Stimulated activated CD4-positive, alpha-beta T cell treated with anti-CD3 and anti-CD28 coated beads, Interleukin-2, amount 100 ng/mL, for 4 hours (primary cell): ENCODE measurements around the gene TRRAP.
"Not testable (repeated sequence)": the region's sequence is repeated elsewhere in the genome, so short reads cannot be mapped to it uniquely, and the experiment has no call there.

ENCODE experiments used
- DNase-seq: peaks from one replicate; pipeline ENCODE4 v3.0.0-alpha.2; 2020; ENCODE audit warnings: low read depth

Gene TRRAP

DNA sequence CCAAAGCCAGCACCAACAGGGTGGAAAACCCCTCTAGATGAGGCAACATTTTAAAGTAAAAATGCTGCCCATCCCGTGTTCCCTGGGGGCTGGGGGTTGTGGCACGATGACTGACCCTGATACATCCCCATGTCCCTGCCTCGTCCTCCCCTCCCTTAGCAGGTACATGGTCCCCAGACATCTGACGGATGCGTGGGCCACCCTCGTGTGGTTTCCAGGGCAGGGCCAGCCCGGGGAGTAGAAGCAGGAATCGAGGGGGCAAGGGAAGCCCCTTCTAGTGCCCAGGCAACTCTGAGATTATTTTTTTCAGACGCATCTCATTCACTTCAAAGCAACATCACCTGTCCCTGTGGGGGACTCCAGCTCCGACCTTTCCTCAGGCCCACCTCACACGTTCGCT lies 12.0 kb upstream of the TRRAP start:
- no peak for DNase-seq

DNA sequence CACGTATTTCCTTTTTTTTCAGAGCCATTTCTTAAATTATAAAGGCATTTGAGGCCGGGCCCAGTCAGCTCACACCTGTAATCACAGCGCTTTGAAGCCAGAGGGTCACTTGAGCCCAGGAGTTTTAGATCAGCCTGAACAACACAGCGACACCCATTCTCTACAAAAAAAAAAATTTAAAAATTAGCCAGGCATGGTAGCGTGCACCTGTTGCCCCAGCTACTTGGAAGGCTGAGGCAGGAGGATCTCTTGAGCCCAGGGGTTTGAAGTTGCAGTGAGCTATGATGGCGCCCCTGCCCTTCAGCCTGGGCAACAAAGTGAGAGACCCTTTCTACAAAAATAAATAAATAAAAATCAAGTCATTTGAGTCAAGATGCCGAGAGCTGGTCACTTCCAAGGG lies 11.6 kb upstream of the TRRAP start:
- DNase-seq: no peak

DNA sequence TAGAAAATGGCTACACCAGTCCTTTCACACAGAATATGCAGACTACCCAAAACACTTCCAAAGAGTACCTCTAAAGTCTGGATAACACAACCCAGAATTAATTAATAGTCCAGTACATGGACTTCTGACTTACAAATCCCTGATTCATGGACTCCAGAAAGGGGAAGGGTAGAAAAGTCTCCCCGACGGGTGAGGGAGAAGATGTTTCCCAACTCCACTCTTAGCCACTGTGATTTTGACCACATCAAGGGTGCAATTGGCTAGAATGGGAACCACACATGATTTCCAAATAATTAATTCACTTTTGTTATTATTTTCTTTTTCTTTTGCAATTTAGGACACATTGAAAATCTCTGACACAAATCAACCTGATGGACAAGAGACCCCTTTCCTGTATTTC lies 9.9 kb upstream of the TRRAP start:
- no peak for DNase-seq

DNA sequence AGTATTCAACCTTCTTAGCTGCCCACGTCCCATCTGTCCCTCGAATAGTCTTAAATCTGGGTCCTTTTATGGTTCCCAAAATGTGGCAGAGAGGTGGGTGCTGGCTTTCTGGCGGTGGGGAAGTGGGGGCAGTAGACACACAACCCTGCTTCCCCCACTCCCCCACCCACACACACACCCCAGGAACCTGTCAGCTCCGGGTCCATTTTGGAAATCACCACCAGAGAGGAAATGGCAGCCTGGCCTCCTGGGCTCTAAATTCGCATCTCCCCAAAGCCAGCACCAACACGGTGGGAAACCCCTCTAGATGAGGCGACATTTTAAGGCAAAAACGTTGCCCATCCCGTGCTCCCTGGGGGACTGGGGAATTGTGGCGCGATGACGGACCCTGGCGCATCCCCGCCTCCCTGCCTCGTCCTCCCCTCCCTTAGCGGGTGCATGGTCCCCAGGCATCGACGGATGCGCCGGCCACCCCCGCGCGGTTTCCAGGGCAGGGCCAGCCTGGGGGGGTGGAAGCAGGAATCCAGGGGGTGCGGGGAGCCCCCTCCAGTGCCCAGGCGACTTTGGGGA lies 9.2 kb upstream of the TRRAP start:
- DNase-seq: no peak

DNA sequence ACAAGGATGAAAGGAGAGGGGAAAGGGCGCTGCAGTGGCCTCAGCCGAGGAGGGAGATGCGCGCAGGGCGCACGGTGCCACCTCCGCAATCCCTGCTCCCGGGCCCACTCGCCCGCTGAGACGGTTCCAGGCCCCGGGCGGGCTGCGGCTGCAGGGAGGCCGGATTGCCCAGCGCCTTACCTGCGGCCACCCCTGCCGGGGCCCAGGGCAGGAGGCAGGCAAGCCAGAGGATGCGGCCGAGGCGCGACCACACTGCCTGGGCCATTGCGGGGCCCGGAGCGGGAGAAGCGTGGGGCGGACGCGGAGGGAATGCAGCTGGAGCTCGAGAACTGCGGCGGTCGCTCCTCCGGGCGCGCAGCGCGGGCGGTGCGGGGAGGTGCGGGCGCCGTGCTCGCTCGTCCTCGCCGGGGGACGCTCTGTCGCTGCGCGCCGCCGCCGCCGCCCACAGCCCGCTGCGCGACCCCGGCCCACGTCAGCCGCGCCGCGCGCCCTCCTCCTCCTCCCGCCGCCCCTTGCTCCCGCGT lies 8.7 kb upstream of the TRRAP start, which contains the start of gene TMEM130:
TSS of gene TMEM130 (minus strand) at position 418 of the 524 bp plus-strand sequence. CDS start at position 265, 153 bp downstream.
- DNase-seq: no peak

DNA sequence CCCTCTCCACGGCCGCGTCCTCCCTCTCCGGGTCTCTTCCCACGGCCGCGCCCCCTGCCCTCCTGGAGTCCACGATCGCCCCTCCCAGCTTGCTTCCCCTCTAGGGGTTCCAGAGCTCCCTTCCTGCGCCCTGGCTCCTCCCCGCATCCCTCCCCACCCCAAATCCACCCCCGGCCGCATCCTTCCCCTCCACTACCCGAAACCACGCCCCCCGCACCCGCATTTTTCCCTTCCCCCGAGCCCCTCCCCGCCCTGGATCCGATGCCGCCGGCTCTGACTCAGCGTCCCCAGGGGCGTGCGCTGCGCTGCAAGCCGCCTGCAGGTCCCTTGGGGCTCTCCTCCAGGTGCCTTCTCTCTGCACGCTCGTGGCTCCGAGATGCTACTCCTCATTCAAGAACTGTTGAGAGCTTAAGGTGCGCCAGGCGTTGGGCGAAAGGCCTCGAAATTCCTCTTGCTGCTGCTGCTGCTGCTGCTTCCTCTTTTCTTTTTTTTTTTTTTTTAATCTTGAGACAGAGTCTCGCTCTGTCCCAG lies 8.1 kb upstream of the TRRAP start:
- peak; percentile 80 for DNase-seq

DNA sequence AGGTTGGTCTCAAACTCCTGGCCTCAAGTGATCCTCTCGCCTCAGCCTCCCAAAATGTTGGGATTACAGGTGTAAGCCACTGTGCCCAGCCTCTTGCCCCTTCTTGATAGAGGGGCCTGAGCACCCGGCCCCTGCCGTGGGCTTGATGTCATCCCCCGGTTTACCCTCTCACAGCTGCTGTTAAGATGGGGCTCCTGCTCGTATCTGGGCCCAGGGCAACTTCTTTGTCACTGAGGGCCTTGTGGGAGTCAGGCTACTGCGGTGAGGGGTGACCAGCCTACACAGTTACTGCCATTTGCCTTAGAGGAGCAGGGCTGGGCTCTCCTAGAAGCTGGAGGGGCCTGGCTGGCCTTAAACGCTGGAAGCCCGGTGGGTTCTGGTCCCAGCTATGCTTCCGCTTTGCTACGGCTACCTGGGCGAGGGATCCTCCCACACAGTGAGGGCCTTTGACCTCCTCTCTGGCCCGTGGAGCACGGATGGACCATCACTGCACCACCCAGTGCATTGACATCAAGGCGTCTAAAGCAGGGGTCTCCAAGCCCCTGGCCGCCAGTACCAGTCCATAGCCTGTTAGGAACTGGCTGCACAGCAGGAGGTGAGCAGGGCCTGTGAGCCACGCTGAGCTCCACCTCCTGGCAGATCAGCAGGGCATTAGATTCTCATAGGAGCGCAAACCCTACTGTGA lies 7.4 kb upstream of the TRRAP start:
- no peak for DNase-seq

DNA sequence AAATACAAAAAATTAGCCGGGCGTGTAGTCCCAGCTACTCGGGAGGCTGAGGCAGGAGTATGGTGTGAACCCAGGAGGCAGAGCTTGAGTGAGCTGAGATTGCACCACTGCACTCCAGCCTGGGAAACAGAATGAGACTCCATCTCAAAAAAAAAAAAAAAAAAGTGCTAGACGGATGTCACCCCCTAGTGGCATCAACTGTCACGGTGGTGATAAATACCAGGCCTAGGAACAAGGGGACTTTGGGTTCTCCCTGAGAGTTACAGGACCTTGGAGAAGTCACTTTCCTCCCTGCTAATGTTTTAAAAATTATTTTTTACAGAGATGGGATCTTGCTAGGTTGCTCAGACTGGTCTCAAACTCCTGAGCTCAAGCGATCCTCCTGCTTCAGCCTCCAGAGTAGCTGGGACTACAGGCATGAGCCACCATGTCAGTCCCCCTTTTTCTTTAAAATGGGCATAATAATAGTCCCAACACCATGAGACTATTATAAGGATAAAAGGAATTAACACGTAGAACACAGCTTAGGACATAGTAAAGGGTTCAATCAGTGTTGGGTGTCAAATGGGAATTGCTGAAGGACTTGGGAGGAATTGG lies 5.9 kb upstream of the TRRAP start:
- no peak for DNase-seq

DNA sequence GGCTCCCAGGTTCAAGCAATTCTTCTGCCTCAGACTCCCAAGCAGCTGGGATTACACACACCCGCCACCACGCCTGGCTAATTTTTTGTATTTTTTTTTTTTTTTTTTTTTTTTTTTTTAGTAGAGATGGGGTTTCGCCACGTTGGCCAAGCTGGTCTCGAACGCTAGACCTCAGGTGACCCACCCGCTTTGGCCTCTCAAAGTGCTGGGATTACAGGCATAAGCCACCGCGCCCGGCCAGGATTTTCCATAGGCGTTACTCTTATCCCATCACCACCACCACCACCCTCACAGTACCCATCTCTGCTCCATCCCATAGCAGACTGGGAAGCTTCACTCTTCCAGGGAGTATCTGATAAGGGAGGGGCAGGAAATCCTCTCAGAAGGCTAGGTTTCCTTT lies 4.7 kb upstream of the TRRAP start:
- not testable (repeated sequence) for DNase-seq

DNA sequence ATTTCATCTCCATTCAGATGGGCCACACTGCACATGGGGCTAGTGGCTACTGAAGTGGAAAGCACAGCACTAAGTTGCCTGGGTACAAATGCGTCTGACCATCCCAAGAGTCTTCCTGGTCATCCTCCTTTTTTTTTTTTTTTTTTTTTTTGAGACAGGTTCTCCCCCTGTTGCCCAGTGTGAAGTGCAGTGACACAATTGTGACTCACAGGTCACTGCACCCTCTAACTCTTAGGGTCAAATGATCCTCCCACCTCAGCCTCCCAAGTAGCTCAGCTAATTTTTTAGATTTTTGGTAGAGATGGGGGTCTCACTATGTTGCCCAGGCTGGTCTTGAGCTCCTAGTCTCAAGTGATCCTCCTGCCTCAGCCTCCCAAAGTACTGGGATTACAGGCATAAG lies 3.4 kb upstream of the TRRAP start:
- no peak for DNase-seq

DNA sequence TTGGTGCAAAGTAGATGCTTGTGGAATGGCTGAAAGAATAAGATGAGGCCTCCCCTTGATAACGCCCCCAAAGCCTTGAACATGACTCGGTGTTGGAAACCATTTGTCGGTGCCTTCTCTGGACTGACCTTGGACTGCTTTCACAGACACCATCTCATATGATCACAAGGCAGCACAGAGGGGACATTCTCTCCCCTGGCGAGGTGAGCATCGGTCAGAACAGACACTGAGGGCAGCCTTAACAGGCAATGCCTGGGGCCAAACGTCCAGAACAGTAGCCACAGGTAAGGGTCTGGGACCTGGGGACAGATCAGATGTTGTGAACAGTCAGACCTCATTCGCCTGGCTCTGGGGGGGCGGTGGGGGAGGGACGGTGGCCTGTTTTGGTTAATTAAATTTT lies 2.8 kb upstream of the TRRAP start:
- no peak for DNase-seq

DNA sequence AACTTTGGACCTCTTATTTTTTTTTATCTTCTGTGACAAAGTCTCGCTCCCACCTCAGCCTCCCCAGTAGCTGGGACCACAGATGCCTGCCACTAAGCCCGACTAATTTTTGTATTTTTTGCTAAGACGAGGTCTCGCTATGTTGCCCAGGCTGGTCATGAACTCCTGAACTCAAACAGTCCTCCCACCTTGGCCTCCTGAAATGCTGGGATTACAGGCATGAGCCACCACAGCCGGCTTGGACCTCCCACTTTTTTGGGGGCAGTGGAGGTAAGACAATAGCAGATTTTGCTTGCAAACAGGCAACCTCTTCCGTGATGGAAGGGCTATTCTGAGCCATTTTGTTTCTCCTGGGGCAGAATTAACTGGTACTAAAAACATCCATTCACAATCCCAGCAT lies 1.2 kb upstream of the TRRAP start:
- DNase-seq: no peak

DNA sequence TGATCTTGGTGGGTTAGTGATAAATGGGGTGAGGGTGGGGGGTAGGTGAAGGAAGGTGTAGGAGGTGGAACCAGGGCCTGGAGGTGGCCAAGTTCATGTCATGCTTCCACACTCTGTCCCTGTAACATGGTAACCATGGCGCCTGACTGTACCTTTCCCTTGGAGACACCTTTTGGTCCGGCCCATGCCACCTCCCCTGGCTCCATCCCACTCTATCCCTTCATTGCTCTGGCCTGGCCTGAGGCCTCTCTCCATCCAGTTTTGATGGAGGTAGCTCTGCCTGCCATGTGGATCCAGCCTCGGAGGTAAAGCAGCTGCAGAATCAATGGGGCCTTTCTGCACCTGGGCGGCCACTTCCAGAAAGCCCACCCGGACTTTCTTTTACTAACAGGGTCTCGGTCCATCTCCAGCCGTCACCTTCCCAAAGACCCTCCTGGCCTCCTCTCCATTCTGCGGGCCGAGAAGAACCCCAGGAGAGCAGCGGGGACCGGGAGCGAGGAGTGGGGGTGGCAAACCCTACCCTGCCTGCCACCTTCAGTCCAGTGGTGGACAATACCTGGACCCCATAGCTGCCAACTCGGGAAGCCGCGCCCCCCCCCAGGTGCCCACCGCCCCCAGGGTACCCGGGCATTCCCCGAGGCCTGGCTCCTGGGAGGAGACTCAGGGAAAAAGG lies 504 bp upstream of the TRRAP start:
- no peak for DNase-seq

DNA sequence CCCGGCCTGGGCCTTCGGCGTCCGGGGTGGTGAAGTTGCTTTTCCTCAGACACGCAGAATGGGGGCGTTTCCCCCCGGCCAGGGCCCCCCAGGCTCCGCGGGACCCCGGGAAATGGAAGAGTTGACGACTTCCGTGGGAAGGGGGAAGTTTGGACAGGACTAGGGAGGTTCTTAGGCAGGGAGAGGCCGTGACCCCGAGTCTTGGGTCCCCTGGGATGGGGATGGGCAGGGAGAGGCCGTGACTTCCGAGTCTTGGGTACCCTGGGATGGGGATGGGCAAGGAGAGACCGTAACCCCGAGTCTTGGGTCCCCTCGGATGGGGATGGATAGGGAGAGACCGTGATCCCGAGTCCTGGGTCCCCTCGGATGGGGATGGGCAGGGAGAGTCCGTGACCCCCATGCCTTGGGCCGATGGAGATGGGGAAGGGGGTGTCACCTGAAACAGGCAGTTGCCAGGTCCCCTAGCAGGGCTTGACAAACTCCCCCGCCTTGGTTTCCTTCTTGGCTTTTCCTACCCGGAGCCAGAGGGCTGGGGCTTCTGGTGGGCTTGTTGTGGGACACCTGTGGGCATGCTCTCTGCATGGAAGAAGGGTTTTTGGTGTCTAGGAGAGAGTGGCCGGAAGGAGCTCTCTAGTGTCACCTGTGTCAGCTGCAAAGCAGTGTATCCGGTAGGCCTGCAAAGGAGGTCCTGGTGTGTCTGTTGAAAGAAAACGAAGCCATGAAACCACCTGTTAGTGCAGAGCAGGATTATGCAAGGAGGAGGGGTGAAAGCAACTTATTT lies 1.1 kb downstream of the TRRAP start:
- peak; percentile 39 for DNase-seq

DNA sequence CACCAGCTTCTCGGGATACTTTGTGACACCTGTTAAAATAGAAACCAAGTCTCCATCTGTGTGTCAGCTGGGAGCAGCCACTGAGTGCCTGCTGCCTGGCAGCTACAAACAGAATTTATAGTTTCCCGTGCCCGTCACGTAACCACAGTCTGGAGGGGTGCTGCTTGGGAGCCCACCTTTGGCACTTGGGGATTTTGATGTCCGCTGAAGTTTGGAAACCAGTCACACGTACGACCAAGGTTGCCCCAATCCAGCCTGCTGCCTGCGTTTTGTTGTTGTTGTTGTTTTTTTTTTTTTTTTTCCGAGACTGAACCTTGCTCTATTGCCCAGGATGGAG lies 1.6 kb downstream of the TRRAP start:
- DNase-seq: no peak

DNA sequence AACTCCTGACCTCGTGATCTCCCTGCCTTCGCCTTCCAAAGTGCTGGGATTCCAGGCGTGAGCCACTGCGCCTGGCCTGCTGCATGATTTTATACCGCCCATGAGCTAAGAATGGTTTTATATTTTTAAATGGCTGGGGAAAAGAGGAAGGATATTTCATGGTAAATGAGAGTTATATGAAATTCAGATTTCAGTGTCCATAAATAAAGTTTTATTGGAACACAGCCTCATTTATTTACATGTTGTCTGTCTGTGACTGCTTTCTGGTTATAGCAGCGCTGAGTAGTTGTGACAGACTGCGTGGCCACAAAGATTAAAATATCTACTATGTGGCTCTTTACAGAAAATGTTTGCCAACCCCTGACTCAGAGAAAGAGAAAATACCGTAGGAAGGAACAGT lies 2.2 kb downstream of the TRRAP start:
- no peak for DNase-seq

DNA sequence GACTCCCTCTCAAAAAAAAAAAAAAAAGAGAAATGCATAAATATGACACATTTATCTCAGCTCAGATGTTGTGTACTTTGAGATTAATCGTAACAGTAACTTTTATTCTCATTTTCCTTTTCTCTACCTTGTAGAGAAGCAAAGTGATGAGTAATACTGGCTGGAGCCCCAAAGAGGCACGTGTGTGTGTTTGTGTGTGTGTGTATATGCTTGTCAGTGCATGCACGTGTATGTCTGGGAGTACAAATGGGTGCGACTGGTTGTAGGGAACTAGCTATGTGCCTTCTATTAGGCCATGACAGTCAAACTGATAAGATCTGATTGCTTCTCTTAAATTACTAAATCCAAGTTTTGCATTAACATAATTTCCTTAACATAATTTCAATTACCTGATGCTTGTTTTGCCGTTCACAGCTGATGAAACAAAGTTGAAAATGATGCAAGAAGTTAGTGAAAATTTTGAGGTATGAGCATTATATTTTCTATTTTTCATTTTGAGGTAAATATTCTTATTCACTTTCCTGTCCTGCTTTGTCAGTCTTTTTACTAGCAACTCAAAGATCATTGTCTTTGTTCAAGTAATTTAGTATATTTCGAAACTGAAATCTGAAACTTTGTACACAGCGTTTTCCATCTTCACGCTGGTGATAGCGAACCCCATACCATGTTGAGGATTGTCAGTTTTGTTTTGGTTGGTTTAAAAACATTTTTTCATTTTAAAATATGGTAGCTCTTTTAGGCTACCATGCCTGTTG lies 3.4 kb downstream of the TRRAP start:
- no peak for DNase-seq

DNA sequence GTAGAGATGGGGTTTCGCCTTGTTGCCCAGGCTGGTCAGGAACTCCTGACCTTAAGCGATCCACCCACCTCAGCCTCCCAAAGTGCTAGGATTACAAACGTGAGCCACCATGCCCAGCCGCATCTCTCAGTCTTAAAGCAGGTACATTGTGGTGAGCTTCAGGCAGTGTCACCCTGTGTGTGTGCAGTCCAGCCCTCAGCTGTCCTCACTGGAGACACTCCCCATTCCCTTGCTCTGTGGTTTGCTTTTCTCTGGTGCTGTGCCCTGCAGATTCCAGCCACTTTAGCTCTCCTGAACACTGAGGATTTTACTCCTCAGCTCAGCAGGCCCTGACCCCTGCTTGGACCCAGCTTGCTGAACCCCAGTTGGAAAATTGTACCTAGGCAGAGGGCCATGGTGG lies 6.1 kb downstream of the TRRAP start:
- no peak for DNase-seq

DNA sequence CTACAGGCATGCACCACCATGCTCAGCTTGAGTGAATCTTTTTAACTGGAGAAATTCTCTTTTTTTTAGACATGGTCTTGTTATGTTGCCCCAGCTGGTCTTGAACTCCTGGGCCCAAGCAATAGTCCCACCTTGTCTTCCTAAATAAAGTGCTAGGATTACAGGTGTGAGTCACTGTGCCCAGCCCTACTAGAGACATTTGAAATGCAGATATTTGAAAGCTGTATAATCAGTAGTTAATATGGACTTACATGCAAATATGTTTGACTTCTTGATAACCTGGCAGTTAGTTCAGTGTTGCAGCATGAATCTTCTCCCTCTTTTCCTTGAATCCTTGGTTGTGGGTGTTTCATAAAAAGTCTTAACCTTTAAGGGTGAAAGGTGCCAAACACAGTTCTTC lies 8.7 kb downstream of the TRRAP start:
- no peak for DNase-seq

DNA sequence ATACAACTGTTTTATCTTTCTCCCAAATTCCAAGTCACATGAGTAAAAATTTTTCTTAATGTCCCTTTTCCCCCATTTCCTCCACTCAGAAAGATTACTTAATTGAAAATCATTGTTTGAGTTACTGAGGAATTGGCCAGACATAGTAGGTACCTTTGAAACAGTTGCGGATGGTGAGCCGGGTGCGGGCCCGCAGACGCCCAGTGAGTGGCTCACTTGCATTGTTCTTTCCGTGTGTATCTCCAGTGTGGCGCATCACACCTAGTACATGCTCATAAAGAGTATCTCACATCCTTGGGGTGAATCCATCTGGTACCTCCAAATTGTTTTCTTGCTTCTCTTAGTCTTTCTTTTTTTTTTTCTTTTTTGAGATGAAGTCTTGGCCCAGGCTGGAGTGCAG lies 14.3 kb downstream of the TRRAP start:
- no peak for DNase-seq

DNA sequence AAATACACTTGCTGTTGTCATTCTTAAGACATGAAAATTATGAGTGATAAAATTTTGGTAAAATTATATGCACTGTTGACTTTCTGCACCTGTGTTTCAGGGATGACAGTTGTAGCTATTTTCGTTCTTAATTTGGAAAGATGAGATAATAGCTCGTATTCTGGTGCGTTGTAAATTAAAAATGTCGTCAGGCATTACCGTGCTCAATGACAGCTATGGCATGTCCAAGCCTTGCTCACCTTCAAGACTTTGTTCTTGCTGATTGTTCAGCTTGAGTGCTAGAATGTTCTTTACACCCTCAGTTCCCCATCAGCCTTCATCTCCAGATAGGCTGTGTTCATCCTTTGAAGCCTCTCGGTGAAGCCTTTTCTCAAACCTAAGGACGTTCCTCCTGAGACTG lies 21.5 kb downstream of the TRRAP start:
- no peak for DNase-seq
